GM23338 (cell line): ENCODE measurements around the gene AP2A2. TPM values are rescaled to one million over a fixed set of nuclear protein-coding genes. Genes with fewer than 3 reads are reported as not detected.

Source experiments
- ATAC-seq: fragments of 200-7000 bp; cut with Tn5 transposase; 3 replicates; pipeline ENCODE4 v1.9.1; 2020
- DNase-seq: peaks from one replicate; pipeline ENCODE4 v3.0.0-alpha.2; 2015; ENCODE audit warnings: low spot score
- H2AFZ ChIP-seq: fragments of 200-600 bp; sonication (generic); 2 replicates; pipeline ENCODE4 v1.8.0; 2016; ENCODE audit warnings: antibody characterized with exemption, mild to moderate bottlenecking, moderate library complexity
- H3F3A ChIP-seq: fragments of 200-600 bp; sonication (generic); replicated peaks from 2 replicates; pipeline ENCODE4 v1.8.0; 2017; ENCODE audit warnings: antibody characterized with exemption, mixed run types, low read depth
- H3K27ac ChIP-seq: fragments of 200-600 bp; sonication (generic); 2 replicates; pipeline ENCODE4 v1.6.1; 2016; ENCODE audit warnings: low read depth
- H3K27me3 ChIP-seq: fragments of 200-600 bp; sonication (generic); 2 replicates; pipeline ENCODE4 v1.8.0; 2016; ENCODE audit warnings: mild to moderate bottlenecking, mixed run types, moderate library complexity; ENCODE audit not compliant: insufficient read depth
- H3K36me3 ChIP-seq: fragments of 200-600 bp; sonication (generic); 2 replicates; pipeline ENCODE4 v1.8.0; 2016; ENCODE audit warnings: mild to moderate bottlenecking; ENCODE audit not compliant: insufficient read depth
- H3K4me1 ChIP-seq: fragments of 200-600 bp; sonication (generic); 2 replicates; pipeline ENCODE4 v1.8.0; 2016; ENCODE audit warnings: mild to moderate bottlenecking, moderate library complexity; ENCODE audit not compliant: insufficient read depth
- H3K4me2 ChIP-seq: fragments of 200-600 bp; sonication (generic); 2 replicates; pipeline ENCODE4 v1.7.1; 2017; ENCODE audit warnings: mixed run types
- H3K4me3 ChIP-seq: fragments of 200-600 bp; sonication (generic); 2 replicates; pipeline ENCODE4 v1.6.1; 2016; ENCODE audit warnings: mixed run types
- H3K79me2 ChIP-seq: fragments of 200-600 bp; sonication (generic); replicated peaks from 2 replicates; pipeline ENCODE4 v1.8.0; 2017; ENCODE audit warnings: mild to moderate bottlenecking; ENCODE audit not compliant: insufficient read depth
- H3K9me2 ChIP-seq: fragments of 200-600 bp; sonication (generic); 2 replicates; pipeline ENCODE4 v1.8.0; 2017; ENCODE audit not compliant: insufficient read depth
- H4K20me1 ChIP-seq: fragments of 200-600 bp; sonication (generic); replicated peaks from 2 replicates; pipeline ENCODE4 v1.8.0; 2017; ENCODE audit warnings: mild to moderate bottlenecking; ENCODE audit not compliant: insufficient read depth
- H3K27ac Mint-ChIP-seq: 2 replicates; pipeline ENCODE4 v1.8.0; 2020; ENCODE audit warnings: inconsistent platforms, mild to moderate bottlenecking, moderate library complexity, mixed read lengths
- H3K27me3 Mint-ChIP-seq: 3 replicates; pipeline ENCODE4 v1.8.0; 2022; ENCODE audit warnings: low read depth, mild to moderate bottlenecking, moderate library complexity, mixed read lengths, inconsistent platforms; ENCODE audit not compliant: insufficient read depth, poor library complexity
- H3K36me3 Mint-ChIP-seq: 3 replicates; pipeline ENCODE4 v1.8.0; 2021; ENCODE audit warnings: low read depth, mild to moderate bottlenecking, inconsistent platforms, moderate library complexity, mixed read lengths
- H3K4me1 Mint-ChIP-seq: 3 replicates; pipeline ENCODE4 v1.8.0; 2020; ENCODE audit warnings: mild to moderate bottlenecking, inconsistent platforms, mixed read lengths
- H3K4me3 Mint-ChIP-seq: 3 replicates; pipeline ENCODE4 v1.8.0; 2021; ENCODE audit warnings: moderate library complexity, mild to moderate bottlenecking, inconsistent platforms, mixed read lengths
- H3K9me3 Mint-ChIP-seq: 3 replicates; pipeline ENCODE4 v1.8.0; 2020; ENCODE audit warnings: moderate library complexity, mild to moderate bottlenecking, inconsistent platforms, mixed read lengths
- CREB1 ChIP-seq: fragments of 250-450 bp; sonication (Bioruptor Pico); IDR thresholded peaks from 2 replicates; pipeline ENCODE4 v1.5.0; 2020; ENCODE audit warnings: low read depth, mild to moderate bottlenecking, moderate library complexity
- CTCF ChIP-seq, 2 experiments: fragments of 200-600 bp in 1 of 2; sonication (generic) in 1 of 2; conservative IDR thresholded peaks; 2 replicates each; pipeline versions ENCODE4 v1.5.1 to v1.6.1; 2016 to 2017; ENCODE audit warnings: antibody characterized with exemption in 2 of 2, low read depth in 2 of 2, mild to moderate bottlenecking in 2 of 2, moderate library complexity in 1 of 2
- ETS1 ChIP-seq: IDR thresholded peaks from 2 replicates; pipeline ENCODE4 v1.6.1; 2016; ENCODE audit warnings: antibody characterized with exemption
- EZH2 ChIP-seq: fragments of 200-600 bp; sonication (generic); IDR thresholded peaks from one replicate; pipeline ENCODE4 v1.8.0; 2017; ENCODE audit warnings: antibody characterized with exemption, mild to moderate bottlenecking, low read depth; ENCODE audit not compliant: unreplicated experiment
- EZH2phosphoT487 ChIP-seq: fragments of 200-600 bp; sonication (generic); IDR thresholded peaks from one replicate; pipeline ENCODE4 v1.8.1; 2018; ENCODE audit warnings: antibody characterized with exemption; ENCODE audit not compliant: unreplicated experiment
- JUNB ChIP-seq: IDR thresholded peaks from one replicate; pipeline ENCODE4 v1.6.1; 2016; ENCODE audit warnings: antibody characterized with exemption; ENCODE audit not compliant: unreplicated experiment
- NANOG ChIP-seq: IDR thresholded peaks from 2 replicates; pipeline ENCODE4 v1.6.1; 2016; ENCODE audit warnings: antibody characterized with exemption, borderline replicate concordance
- POLR2AphosphoS5 ChIP-seq: IDR thresholded peaks from 2 replicates; pipeline ENCODE4 v1.6.1; 2016; ENCODE audit warnings: antibody characterized with exemption, low read depth
- REST ChIP-seq: IDR thresholded peaks from one replicate; pipeline ENCODE4 v1.6.1; 2018; ENCODE audit warnings: antibody characterized with exemption; ENCODE audit not compliant: unreplicated experiment
- STAT1 ChIP-seq: IDR thresholded peaks from one replicate; pipeline ENCODE4 v1.6.1; 2016; ENCODE audit warnings: antibody characterized with exemption; ENCODE audit not compliant: unreplicated experiment
- ZNF114 ChIP-seq: fragments of 250-450 bp; sonication (Bioruptor Pico); IDR thresholded peaks from 2 replicates; pipeline ENCODE4 v1.5.0; 2020; ENCODE audit warnings: mild to moderate bottlenecking, moderate library complexity
- ZNF331 ChIP-seq: fragments of 250-450 bp; sonication (Bioruptor Pico); IDR thresholded peaks from 2 replicates; pipeline ENCODE4 v1.5.0; 2020; ENCODE audit warnings: low read depth, mild to moderate bottlenecking, moderate library complexity
- polyA plus RNA-seq: library from polyadenylated mRNA; unstranded; fragments of >200 nt; fragmentation: Nextera tagmentation; extraction: Ambion mirVana; gene quantifications from 2 replicates; pipeline ENCODE4 v1.2.1, GENCODE V29; 2016
- total RNA-seq: library from RNA; depleted of rRNA; stranded (reverse); fragments of >200 nt; shearing (Covaris generic); gene quantifications from 2 replicates; pipeline ENCODE4 v1.2.3, GENCODE V29; 2014

Gene AP2A2
- total and polyA plus RNA-seq, 2 experiments from 2014 or later: 23.7 to 47.5 TPM

- Mint-ChIP-seq H3K4me3 (no peak overlapping the region), H3K9me3 (no peaks in the 10 kb centered on the region), H3K36me3 (no peaks in the 10 kb centered on the region; the same call in 2 of the 3 replicates), H3K27ac (no peak overlapping the region), H3K4me1 (no peaks in the 10 kb centered on the region), H3K27me3 (peaks cover 10% of the 10 kb centered on the region)
- Histone ChIP-seq H3F3A (no peaks in the 10 kb centered on the region), H4K20me1 (no peaks in the 10 kb centered on the region), H3K79me2 (no peaks in the 10 kb centered on the region), H3K27me3 (no peaks in the 10 kb centered on the region), H3K36me3 (no peaks in the 10 kb centered on the region), H3K4me2 (no peak overlapping the region), H3K27ac (no peak overlapping the region), H3K9me2 (no peaks in the 10 kb centered on the region), H2AFZ (no peak overlapping the region), H3K4me3 (no peak overlapping the region), H3K4me1 (no peaks in the 10 kb centered on the region)
- no peak for TF ChIP-seq EZH2
- TF ChIP-seq JUNB: no peak
- TF ChIP-seq NANOG: no peak
- no peak for TF ChIP-seq STAT1
- no peak for TF ChIP-seq ZNF331 (CRISPR knock-in tag)
- no peak for TF ChIP-seq CREB1 (CRISPR knock-in tag)
- no peak for TF ChIP-seq EZH2phosphoT487
- TF ChIP-seq CTCF (conservative IDR thresholded peaks at IDR 0.05; ENCODE audit: low read depth in 2 of 2): no peak
- no peak for TF ChIP-seq ETS1
- no peak for TF ChIP-seq ZNF114 (CRISPR knock-in tag)
- TF ChIP-seq REST: no peak
- TF ChIP-seq POLR2AphosphoS5: no peak
- ATAC-seq (peak; percentile 24), DNase-seq (no peak)
Measured at GRCh38 chr11:1034456-1035295, 109.0 kb downstream of the AP2A2 start.
